ENCODE data around the gene CREB3. TPM values are rescaled to one million over a fixed set of nuclear protein-coding genes. Genes with fewer than 3 reads are reported as not detected.

The CREB3 gene
- total RNA-seq, 1 experiment from 2014 or later: 26.5 TPM

DNA sequence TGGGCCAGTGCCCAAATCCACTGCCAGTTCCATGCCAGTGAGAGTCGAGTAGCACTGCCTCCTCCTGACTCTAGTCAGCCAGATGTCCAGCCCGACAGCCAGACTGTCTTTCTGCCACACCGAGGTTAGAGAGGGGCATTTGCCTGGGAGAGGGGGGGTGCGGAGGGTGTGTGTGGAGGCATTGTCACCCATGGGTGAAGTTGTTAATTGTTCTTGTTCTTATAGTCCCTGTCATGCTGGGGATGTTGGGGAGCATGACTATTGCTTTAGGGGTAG is 17.7 kb downstream of the CREB3 start:
- CTCF ChIA-PET: interaction anchor here (0.8 to 1.8 kb wide), 2 partner anchors 10 to 64 kb away, joined by 3 to 5 read pairs; partner anchors contain the start of gene HINT2
- H3K9me3 Mint-ChIP-seq (ENCODE audit: low read depth, unreplicated experiment): no peaks in the 10 kb centered on the region
- peaks cover 48% of the 10 kb centered on the region for H3K36me3 Mint-ChIP-seq (ENCODE audit: insufficient read depth, unreplicated experiment)
- intact Hi-C loops (cut with micrococcal nuclease; ENCODE audit: unreplicated experiment): no loop called here
- H3K4me3 Mint-ChIP-seq (ENCODE audit: low read depth, unreplicated experiment): peak overlapping the region; percentile 78
- no peak for DNase-seq
- TF ChIP-seq, protein P1, sequence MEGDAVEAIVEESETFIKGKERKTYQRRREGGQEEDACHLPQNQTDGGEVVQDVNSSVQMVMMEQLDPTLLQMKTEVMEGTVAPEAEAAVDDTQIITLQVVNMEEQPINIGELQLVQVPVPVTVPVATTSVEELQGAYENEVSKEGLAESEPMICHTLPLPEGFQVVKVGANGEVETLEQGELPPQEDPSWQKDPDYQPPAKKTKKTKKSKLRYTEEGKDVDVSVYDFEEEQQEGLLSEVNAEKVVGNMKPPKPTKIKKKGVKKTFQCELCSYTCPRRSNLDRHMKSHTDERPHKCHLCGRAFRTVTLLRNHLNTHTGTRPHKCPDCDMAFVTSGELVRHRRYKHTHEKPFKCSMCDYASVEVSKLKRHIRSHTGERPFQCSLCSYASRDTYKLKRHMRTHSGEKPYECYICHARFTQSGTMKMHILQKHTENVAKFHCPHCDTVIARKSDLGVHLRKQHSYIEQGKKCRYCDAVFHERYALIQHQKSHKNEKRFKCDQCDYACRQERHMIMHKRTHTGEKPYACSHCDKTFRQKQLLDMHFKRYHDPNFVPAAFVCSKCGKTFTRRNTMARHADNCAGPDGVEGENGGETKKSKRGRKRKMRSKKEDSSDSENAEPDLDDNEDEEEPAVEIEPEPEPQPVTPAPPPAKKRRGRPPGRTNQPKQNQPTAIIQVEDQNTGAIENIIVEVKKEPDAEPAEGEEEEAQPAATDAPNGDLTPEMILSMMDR (IDR thresholded peaks at IDR 0.05; ENCODE audit: unreplicated experiment): no peak
- H3K4me1 Mint-ChIP-seq (ENCODE audit: low read depth, unreplicated experiment): peaks cover 20% of the 10 kb centered on the region
- no peak overlapping the region for H3K27ac Mint-ChIP-seq (ENCODE audit: unreplicated experiment)
- H3K27me3 Mint-ChIP-seq (ENCODE audit: unreplicated experiment): no peaks in the 10 kb centered on the region
- no TSS peak for BruUV-seq (replicated peaks)

DNA sequence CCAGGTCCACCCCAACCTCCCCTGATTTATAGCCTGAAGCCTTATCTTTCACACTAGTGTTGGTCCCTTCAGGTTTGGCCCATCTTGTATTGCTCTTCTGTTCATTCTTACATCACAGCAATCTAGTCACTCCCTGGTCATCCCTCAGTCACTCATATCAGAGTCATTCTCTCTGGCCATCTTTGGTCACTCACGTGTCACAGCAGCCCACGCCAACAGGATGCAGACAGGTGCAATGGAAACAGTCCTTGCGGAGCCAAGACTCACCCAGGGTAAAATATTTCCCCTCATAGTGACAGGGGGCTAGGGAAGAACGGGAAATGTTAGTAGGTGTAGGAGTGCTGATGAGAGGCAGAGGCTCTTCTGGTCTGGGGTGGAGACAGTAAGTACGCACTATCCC is 21.0 kb downstream of the CREB3 start:
- peaks cover 4% of the 10 kb centered on the region for H3K4me1 Mint-ChIP-seq (ENCODE audit: low read depth, unreplicated experiment)
- CTCF ChIA-PET: no interaction called here
- H3K27ac Mint-ChIP-seq (ENCODE audit: unreplicated experiment): no peak overlapping the region
- BruUV-seq (replicated peaks): no TSS peak
- H3K36me3 Mint-ChIP-seq (ENCODE audit: insufficient read depth, unreplicated experiment): peaks cover 46% of the 10 kb centered on the region
- TF ChIP-seq, protein P1 (IDR thresholded peaks at IDR 0.05; ENCODE audit: unreplicated experiment): no peak
- intact Hi-C loops (cut with micrococcal nuclease; ENCODE audit: unreplicated experiment): no loop called here
- no peak overlapping the region for H3K4me3 Mint-ChIP-seq (ENCODE audit: low read depth, unreplicated experiment)
- H3K27me3 Mint-ChIP-seq (ENCODE audit: unreplicated experiment): no peaks in the 10 kb centered on the region
- no peak for DNase-seq
- no peaks in the 10 kb centered on the region for H3K9me3 Mint-ChIP-seq (ENCODE audit: low read depth, unreplicated experiment)

DNA sequence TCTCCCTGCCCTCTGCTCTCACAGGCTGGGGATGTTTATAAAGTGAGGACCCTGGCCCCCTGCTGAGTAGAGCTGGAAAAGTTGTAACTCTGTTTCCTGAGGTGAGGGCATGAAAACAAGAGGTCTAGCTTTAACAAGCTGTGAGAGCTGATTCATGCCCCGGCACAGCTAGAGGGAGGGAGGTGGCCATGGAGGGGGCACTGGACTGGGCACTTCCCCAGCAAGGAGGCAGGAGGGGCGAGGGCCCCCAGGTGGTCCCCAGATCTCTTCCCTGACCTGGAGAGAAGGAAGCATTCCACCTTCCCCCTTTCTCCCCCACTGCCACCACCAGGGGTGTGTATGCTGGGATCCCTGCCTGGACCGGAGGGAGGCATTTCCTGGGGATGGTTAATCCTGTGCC is 21.8 kb downstream of the CREB3 start, which contains the start of gene MSMP:
TSS of gene MSMP (minus strand) at position 13 of the 400 bp plus-strand sequence. CDS start 147 bp downstream, outside the sequence.
- CTCF ChIA-PET: no interaction called here
- BruUV-seq (replicated peaks): no TSS peak
- DNase-seq: no peak
- intact Hi-C loops (cut with micrococcal nuclease; ENCODE audit: unreplicated experiment): no loop called here
- H3K27ac Mint-ChIP-seq (ENCODE audit: unreplicated experiment): no peak within 1 kb of the TSS
- H3K4me3 Mint-ChIP-seq (ENCODE audit: low read depth, unreplicated experiment): no peak within 1 kb of the TSS
- TF ChIP-seq, protein P1 (IDR thresholded peaks at IDR 0.05; ENCODE audit: unreplicated experiment): no peak
- H3K36me3 Mint-ChIP-seq (ENCODE audit: insufficient read depth, unreplicated experiment): peaks cover 44% of the 10 kb centered on the region
- no peaks in the 10 kb centered on the region for H3K27me3 Mint-ChIP-seq (ENCODE audit: unreplicated experiment)
- no peaks in the 10 kb centered on the region for H3K9me3 Mint-ChIP-seq (ENCODE audit: low read depth, unreplicated experiment)
- peaks cover 12% of the 10 kb centered on the region for H3K4me1 Mint-ChIP-seq (ENCODE audit: low read depth, unreplicated experiment)

DNA sequence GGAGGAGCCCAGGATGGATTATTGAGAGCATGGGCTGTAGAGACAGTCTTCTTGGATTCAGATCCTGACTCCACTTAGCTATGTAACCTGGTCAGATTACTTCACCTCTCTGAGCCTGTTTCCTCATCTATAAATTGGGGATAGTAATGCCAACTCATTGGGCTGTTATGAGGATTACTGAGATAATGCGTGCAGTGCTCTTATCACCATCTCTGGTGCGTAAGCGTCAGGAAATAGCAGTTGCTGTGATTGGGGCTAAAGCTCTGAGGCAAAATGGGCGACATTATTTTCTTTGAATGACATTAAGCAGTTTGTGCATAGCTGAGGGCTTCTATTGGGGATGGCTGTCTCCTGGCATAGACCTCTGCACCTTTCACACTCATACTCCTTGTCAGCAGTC is 22.6 kb downstream of the CREB3 start:
- CTCF ChIA-PET: no interaction called here
- TF ChIP-seq, protein P1 (IDR thresholded peaks at IDR 0.05; ENCODE audit: unreplicated experiment): no peak
- no peak overlapping the region for H3K27ac Mint-ChIP-seq (ENCODE audit: unreplicated experiment)
- H3K4me1 Mint-ChIP-seq (ENCODE audit: low read depth, unreplicated experiment): peaks cover 20% of the 10 kb centered on the region
- intact Hi-C loops (cut with micrococcal nuclease; ENCODE audit: unreplicated experiment): no loop called here
- H3K27me3 Mint-ChIP-seq (ENCODE audit: unreplicated experiment): no peaks in the 10 kb centered on the region
- peaks cover 41% of the 10 kb centered on the region for H3K36me3 Mint-ChIP-seq (ENCODE audit: insufficient read depth, unreplicated experiment)
- DNase-seq: no peak
- no peak overlapping the region for H3K4me3 Mint-ChIP-seq (ENCODE audit: low read depth, unreplicated experiment)
- no peaks in the 10 kb centered on the region for H3K9me3 Mint-ChIP-seq (ENCODE audit: low read depth, unreplicated experiment)
- no TSS peak for BruUV-seq (replicated peaks)

All from Calu3 (cell line).